Spinal cord (tissue), 10 donors: ENCODE data around the gene NFIX. TPM values are rescaled to one million over a fixed set of nuclear protein-coding genes. Genes with fewer than 3 reads are reported as not detected.
A peak's percentile ranks its signal among the peaks of the same experiment; 100 is the strongest.
"Not testable (repeated sequence)": the region's sequence is repeated elsewhere in the genome, so short reads cannot be mapped to it uniquely, and the experiment has no call there.

Source experiments
- DNase-seq, 6 donors: peaks; one replicate each; pipeline versions ENCODE4 v3.0.0 to v3.0.0-alpha.2; 2013 to 2015; ENCODE audit warnings: low spot score in 6 of 6, low read depth in 4 of 6
- H3K27ac ChIP-seq: one replicate; pipeline ENCODE4 v1.5.1; 2013; ENCODE audit warnings: low read depth, low read length, control low read depth
- H3K27me3 ChIP-seq: one replicate; pipeline ENCODE4 v1.6.1; 2013; ENCODE audit warnings: low read length; ENCODE audit not compliant: control insufficient read depth, insufficient read depth
- H3K36me3 ChIP-seq: one replicate; pipeline ENCODE4 v1.6.1; 2013; ENCODE audit warnings: low read length; ENCODE audit not compliant: control insufficient read depth, insufficient read depth
- H3K4me1 ChIP-seq: one replicate; pipeline ENCODE4 v1.6.1; 2013; ENCODE audit warnings: low read length; ENCODE audit not compliant: control insufficient read depth, insufficient read depth
- H3K4me3 ChIP-seq: one replicate; pipeline ENCODE4 v1.5.1; 2013; ENCODE audit warnings: low read depth, low read length, control low read depth
- H3K9me3 ChIP-seq: one replicate; pipeline ENCODE4 v1.6.1; 2013; ENCODE audit warnings: low read length; ENCODE audit not compliant: control insufficient read depth, insufficient read depth
- WGBS: methylation state at CpG from one replicate; pipeline ENCODE4 v1.1.5; 2013; ENCODE audit warnings: missing lambda C conversion rate; ENCODE audit not compliant: insufficient coverage; 5-methylcytosine and 5-hydroxymethylcytosine counted together
- polyA plus RNA-seq, 2 donors: library from polyadenylated mRNA; unstranded; fragments of 120-200 nt; gene quantifications; one replicate each; pipeline ENCODE4 v1.2.1, GENCODE V29; 2013; ENCODE audit not compliant: insufficient read length in 2 of 2
- total RNA-seq, 2 donors: library from RNA; depleted of rRNA in 1 of 2; stranded (reverse); fragments of 120-200 nt in 1 of 2; fragments of >200 nt in 1 of 2; gene quantifications; one replicate each; pipeline versions ENCODE4 v1.2.3 to v1.2.4, GENCODE V29; 2013 to 2014
- donor health status: healthy.

The NFIX gene
- total and polyA plus RNA-seq, 4 donors = 53.3 to 198 (median 118) TPM

GRCh38 chr19:12974301-12975220 is 20.7 kb upstream of the NFIX start:
- H3K4me1 ChIP-seq = peaks cover 23% of the 10 kb centered on the region
- no peak overlapping the region for H3K4me3 ChIP-seq
- H3K27me3 ChIP-seq = no peaks in the 10 kb centered on the region
- H3K9me3 ChIP-seq = no peaks in the 10 kb centered on the region
- H3K27ac ChIP-seq = no peak overlapping the region
- peak in 2 of 6 donors; percentile 46 to 83 for DNase-seq
- no peaks in the 10 kb centered on the region for H3K36me3 ChIP-seq
- 51% methylated on average over 17 of the region's 19 CpGs for whole genome bisulfite sequencing

DNA sequence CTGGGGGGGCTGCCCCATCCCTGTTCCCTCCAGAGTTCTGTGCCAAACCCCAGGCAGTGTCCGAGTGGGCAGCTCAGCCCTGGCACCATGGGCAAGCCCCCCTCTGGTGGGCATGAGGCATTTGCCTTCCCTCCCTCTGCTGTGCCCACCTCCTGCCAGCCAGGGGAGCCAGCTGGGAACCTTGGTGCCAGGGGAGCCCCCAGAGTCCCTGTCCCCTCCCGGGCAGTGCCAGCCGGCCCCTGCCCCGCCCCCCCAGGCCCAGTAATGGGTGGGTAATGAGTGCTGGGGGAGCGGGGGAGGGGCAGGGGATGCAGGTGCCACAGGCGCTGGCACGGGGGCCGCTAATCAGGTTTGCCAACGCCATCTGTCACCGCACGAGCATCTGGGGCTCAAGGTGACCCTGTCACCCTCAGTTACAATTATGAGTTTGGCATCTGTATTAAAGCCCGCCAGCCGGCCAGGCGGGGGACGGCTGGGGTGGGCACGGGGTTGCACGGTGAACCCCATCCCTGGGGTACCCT is 20.0 kb upstream of the NFIX start:
- no peak overlapping the region for H3K27ac ChIP-seq
- no peaks in the 10 kb centered on the region for H3K9me3 ChIP-seq
- 39% methylated on average over 14 of the region's 17 CpGs for WGBS
- peak in 2 of 6 donors; percentile 54 to 57 for DNase-seq
- peaks cover 18% of the 10 kb centered on the region for H3K4me1 ChIP-seq
- H3K4me3 ChIP-seq = no peak overlapping the region
- no peaks in the 10 kb centered on the region for H3K27me3 ChIP-seq
- H3K36me3 ChIP-seq = no peaks in the 10 kb centered on the region

DNA sequence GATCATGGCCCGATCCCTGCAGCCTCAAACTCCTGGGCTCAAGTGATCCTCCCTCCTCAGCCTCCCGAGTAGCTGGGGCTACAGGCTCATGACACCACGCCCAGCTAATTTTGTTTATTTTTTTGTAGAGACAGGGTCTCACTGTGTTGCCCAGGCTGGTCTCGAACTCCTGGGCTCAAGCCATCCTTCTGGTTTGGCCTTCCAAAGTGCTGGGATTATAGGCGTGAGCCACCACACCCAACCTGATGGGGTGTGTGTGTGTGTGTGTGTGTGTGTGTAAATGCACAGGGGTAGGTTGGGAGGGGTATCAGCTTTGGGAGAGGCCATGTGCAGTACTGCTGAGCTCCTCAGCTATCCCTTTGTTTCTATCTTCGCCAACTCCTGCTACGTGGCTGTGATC is 19.2 kb upstream of the NFIX start:
- not testable (repeated sequence) for H3K36me3 ChIP-seq, H3K27me3 ChIP-seq, DNase-seq, H3K9me3 ChIP-seq, H3K27ac ChIP-seq, H3K4me3 ChIP-seq
- peaks cover 18% of the 10 kb centered on the region for H3K4me1 ChIP-seq
- whole genome bisulfite sequencing = 89% methylated on average over 3 of the region's 7 CpGs

DNA sequence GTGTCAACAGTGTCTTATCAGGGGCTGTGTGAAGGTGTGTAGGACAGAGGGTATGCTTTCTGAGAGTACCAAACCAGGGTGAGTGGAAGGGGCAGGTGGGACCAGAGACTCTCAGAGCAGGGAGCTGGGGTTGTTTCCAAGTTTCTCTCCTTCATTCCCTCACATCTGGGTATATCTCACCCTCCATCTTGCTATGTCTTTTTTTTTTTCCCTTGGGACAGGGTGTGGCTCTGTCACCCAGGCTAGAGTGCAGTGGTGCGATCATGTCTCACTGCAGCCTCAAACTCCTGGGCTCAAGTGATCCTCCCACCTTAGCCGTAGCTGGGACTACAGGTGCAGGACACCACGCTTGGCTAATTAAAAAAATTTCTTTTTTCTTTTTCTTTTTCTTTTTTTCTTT is 15.3 kb upstream of the NFIX start:
- DNase-seq = no peak
- Histone ChIP-seq H3K4me3 (no peak overlapping the region), H3K27ac (no peak overlapping the region), H3K4me1 (peaks cover 30% of the 10 kb centered on the region), H3K9me3 (no peaks in the 10 kb centered on the region), H3K36me3 (no peaks in the 10 kb centered on the region), H3K27me3 (peaks cover 2% of the 10 kb centered on the region)
- WGBS = 90% methylated on average over 3 of the region's 3 CpGs

- peaks cover 2% of the 10 kb centered on the region for H3K27me3 ChIP-seq
- peaks cover 44% of the 10 kb centered on the region for H3K4me1 ChIP-seq
- no peak overlapping the region for H3K27ac ChIP-seq
- WGBS = 100% methylated on average over 1 of the region's 6 CpGs
- H3K9me3 ChIP-seq = no peaks in the 10 kb centered on the region
- no peak for DNase-seq
- no peaks in the 10 kb centered on the region for H3K36me3 ChIP-seq
- H3K4me3 ChIP-seq = no peak overlapping the region
Observed at GRCh38 chr19:12982648-12983047, 12.6 kb upstream of the NFIX start.

- Histone ChIP-seq H3K36me3 (no peaks in the 10 kb centered on the region), H3K4me3 (peak overlapping the region; percentile 29), H3K27me3 (peaks cover 2% of the 10 kb centered on the region), H3K9me3 (no peaks in the 10 kb centered on the region), H3K27ac (peak overlapping the region; percentile 64), H3K4me1 (peaks cover 43% of the 10 kb centered on the region)
- no peak for DNase-seq
- WGBS = 60% methylated on average over 10 of the region's 10 CpGs
Observed at GRCh38 chr19:12983091-12983490, 12.2 kb upstream of the NFIX start.

- no peaks in the 10 kb centered on the region for H3K36me3 ChIP-seq
- H3K4me1 ChIP-seq = peaks cover 42% of the 10 kb centered on the region
- peaks cover 2% of the 10 kb centered on the region for H3K27me3 ChIP-seq
- 9% methylated on average over 51 of the region's 51 CpGs for WGBS
- H3K27ac ChIP-seq = peak overlapping the region; percentile 15
- peak in 3 of 6 donors; percentile 52 to 94 (median 88) for DNase-seq
- peak overlapping the region; percentile 29 for H3K4me3 ChIP-seq
- H3K9me3 ChIP-seq = no peaks in the 10 kb centered on the region
Observed at GRCh38 chr19:12983542-12984142, 11.6 kb upstream of the NFIX start.

DNA sequence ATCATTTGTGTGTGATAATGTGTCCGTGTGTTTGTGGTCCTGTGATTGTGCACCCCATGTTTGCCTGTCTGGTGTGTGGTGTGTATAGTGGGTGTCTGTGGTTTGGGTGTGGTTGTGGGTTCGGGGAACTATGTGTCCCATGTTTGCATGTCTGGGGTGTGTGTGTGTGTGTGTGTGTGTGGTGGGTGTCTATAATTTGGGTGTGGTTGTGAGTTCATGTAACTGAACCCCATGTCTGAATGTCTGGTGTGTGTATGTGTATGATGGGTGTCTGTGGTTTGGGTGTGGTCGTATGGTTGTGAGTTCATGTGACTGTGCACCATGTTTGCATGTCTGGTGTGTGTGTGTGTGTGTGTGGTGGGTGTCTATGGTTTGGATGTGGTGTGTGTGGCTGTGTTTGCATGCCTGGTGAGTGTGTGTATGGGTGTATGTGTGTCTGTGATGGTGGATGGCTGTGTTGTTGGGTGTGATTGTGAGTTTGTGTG is 11.1 kb upstream of the NFIX start:
- no peak for DNase-seq
- Histone ChIP-seq H3K36me3 (no peaks in the 10 kb centered on the region), H3K27me3 (peaks cover 2% of the 10 kb centered on the region), H3K4me1 (peaks cover 42% of the 10 kb centered on the region), H3K9me3 (no peaks in the 10 kb centered on the region), H3K27ac (no peak overlapping the region), H3K4me3 (no peak overlapping the region)
- 77% methylated on average over 3 of the region's 3 CpGs for WGBS

GRCh38 chr19:12984683-12985048 is 10.6 kb upstream of the NFIX start:
- H3K4me1 ChIP-seq = peaks cover 42% of the 10 kb centered on the region
- no peaks in the 10 kb centered on the region for H3K36me3 ChIP-seq
- H3K4me3 ChIP-seq = no peak overlapping the region
- H3K9me3 ChIP-seq = no peaks in the 10 kb centered on the region
- peak overlapping the region; percentile 85 for H3K27ac ChIP-seq
- WGBS = 9% methylated on average over 6 of the region's 10 CpGs
- peaks cover 2% of the 10 kb centered on the region for H3K27me3 ChIP-seq
- peak in 2 of 6 donors; percentile 79 to 86 for DNase-seq
